ENCODE results near the gene CPLANE2. TPM values are rescaled to one million over a fixed set of nuclear protein-coding genes. Genes with fewer than 3 reads are reported as not detected.

Gene CPLANE2
- total RNA-seq, 1 donor from 2014 or later, result 5.8 TPM

DNA sequence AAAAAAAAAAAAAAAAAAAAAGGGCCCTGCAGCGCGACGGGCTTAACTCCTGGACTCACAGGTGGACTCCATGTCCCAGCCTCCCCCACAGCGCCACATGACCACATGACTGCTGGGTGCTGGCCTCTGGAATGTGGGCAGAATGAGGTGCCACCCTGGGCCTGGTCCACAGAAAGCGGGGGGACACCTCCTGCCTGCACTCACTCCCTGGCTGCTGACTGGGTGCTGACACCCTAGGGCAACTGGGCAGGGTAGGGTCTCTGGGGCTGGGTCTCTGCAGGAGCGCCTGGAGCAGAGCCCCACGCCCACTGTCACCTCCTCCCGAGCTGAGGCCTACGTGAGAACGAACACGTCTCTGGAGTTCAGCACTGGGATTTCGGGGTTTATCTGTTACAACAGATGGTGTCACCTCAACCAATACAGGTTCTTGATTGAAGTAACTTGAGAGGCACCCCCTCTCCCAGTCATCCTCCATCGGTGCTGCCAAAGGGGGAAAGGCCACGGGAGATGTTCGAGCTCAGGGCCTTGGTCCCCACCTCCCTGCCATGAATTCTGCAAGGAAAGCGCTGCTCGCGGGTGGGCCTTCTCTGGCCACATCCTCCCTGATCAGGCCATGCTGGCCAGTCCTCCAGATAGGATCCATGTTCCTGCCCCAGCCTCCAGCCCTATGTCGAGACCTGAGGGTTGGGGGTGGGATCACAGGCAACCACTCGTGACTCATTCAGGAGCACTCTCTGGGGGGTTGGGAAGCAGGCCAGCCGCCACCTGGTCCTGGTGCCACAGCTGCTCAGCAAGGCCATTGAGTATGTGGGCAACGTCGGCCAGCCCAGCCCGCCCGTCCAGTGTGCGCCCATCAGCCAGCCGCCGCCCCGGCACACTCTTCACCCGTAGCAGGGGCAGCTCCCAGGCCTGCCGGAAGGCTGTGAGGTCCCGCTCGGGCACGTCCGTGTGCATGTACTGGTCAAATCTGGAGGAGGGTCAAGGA, 5.4 kb downstream of the CPLANE2 start:
- H3K36me3 ChIP-seq (ENCODE audit: control insufficient read depth, insufficient read depth, low read length), result peaks cover 2% of the 10 kb centered on the region
- TF ChIP-seq, protein P1, sequence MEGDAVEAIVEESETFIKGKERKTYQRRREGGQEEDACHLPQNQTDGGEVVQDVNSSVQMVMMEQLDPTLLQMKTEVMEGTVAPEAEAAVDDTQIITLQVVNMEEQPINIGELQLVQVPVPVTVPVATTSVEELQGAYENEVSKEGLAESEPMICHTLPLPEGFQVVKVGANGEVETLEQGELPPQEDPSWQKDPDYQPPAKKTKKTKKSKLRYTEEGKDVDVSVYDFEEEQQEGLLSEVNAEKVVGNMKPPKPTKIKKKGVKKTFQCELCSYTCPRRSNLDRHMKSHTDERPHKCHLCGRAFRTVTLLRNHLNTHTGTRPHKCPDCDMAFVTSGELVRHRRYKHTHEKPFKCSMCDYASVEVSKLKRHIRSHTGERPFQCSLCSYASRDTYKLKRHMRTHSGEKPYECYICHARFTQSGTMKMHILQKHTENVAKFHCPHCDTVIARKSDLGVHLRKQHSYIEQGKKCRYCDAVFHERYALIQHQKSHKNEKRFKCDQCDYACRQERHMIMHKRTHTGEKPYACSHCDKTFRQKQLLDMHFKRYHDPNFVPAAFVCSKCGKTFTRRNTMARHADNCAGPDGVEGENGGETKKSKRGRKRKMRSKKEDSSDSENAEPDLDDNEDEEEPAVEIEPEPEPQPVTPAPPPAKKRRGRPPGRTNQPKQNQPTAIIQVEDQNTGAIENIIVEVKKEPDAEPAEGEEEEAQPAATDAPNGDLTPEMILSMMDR (IDR thresholded peaks at IDR 0.05; ENCODE audit: insufficient read depth, low read length, severe bottlenecking), result no peak
- no peak overlapping the region for H3K4me3 ChIP-seq (ENCODE audit: low read depth, low read length)
- no peak for DNase-seq (ENCODE audit: low read depth)
- peaks cover 12% of the 10 kb centered on the region for H3K27me3 ChIP-seq (ENCODE audit: control insufficient read depth, insufficient read depth, low read length)
- no peak for FAIRE-seq

DNA sequence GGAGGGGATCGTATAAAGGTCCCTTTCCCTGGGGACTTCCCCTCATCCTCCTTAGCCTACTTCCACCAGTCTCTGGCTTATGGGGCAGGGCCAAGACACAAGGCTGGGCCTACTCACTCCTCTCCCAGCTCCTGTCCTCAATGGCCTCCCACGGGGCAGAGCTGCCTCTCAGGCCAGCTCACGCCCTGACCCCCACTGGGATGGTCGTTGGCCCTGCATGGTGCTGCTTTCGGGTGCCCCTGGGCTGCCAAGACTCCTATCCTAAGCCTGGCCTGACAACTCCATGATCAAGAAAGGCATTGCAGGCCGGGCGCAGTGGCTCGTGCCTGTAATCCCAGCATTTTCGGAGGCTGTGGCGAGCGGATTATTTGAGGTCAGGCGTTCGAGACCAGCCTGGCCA, 6.2 kb downstream of the CPLANE2 start:
- no peak for DNase-seq (ENCODE audit: low read depth)
- TF ChIP-seq, protein P1 (IDR thresholded peaks at IDR 0.05; ENCODE audit: insufficient read depth, low read length, severe bottlenecking), result no peak
- H3K4me3 ChIP-seq (ENCODE audit: low read depth, low read length), result no peak overlapping the region
- H3K27me3 ChIP-seq (ENCODE audit: control insufficient read depth, insufficient read depth, low read length), result peaks cover 15% of the 10 kb centered on the region
- peaks cover 2% of the 10 kb centered on the region for H3K36me3 ChIP-seq (ENCODE audit: control insufficient read depth, insufficient read depth, low read length)
- FAIRE-seq, result no peak

DNA sequence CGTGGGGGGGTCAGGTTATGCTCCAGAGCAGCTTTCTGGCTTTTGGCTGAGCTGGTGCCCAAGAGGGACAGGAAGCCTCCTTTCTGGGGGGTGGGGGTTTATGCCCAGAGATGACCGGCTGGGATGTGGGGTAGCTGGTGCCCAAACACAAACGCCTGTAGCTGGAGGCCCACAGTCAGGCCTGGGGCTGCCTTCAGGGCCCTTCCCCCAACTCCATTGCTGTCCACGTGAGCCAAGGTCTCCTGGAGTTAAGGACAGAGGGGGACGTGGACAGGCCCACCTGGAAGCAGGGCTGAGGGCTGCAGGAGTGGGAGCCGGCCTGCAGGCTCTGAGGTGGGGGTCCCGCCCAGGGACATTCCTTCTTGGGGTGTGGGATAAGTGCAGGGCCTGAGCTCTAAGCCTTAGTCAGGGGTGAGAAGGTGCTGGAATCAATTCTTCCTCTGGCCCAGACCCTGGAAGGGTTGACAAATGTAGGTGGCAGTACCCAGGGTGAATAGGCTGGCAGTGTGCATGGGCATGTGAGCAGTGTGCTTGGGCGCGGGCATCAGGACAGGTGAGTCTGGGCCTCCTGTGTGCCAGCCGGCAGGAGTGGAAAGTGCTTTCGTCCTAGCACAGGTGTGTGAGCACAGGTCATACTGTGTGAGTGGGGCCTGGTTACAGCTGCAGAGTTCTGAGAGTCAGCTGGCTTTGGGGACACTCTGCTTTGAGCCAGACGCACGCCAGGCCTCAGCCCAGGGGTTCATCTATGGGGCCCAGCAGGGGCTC, 6.8 kb downstream of the CPLANE2 start:
- TF ChIP-seq, protein P1 (IDR thresholded peaks at IDR 0.05; ENCODE audit: insufficient read depth, low read length, severe bottlenecking), result no peak
- Histone ChIP-seq H3K36me3 (ENCODE audit: control insufficient read depth, insufficient read depth, low read length) (peaks cover 2% of the 10 kb centered on the region), H3K4me3 (ENCODE audit: low read depth, low read length) (no peak overlapping the region), H3K27me3 (ENCODE audit: control insufficient read depth, insufficient read depth, low read length) (peaks cover 15% of the 10 kb centered on the region)
- FAIRE-seq (peak; percentile 7), DNase-seq (ENCODE audit: low read depth) (no peak)

DNA sequence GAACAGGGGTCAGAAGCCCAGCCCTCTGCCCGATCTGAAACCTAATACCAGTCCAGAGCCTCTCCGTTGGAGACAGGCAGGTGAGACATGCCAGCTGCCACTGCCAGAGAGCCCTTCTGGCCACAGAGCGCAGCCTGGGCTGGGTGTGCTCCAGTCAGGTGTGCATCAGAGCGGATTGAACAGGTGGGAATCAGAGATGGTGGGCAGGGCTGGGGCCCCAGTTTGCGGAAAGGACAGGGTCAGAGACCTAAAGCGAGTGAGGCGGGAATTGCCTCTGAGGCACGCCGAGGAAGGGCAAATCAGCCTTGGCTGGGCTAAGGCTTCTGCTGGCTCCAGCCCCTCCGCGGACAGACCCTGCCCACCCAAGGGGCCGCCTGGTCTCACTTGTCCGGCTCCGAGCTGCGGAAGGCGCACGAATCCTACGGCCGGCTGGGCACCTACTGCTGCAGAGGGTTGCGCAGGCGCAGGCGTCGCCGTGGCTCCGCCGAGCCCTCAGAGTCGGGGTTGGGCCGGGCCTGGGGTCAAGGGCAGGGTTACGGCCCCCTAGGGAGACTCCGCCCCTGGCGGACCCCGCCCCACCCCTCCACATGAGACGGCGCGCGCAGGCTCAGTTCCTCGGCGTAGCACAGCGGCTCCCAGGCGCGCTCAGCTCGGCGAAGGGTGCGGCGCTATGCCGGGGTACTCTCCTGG, 10.3 kb downstream of the CPLANE2 start:
- no peak for FAIRE-seq
- TF ChIP-seq, protein P1 (IDR thresholded peaks at IDR 0.05; ENCODE audit: insufficient read depth, low read length, severe bottlenecking), result no peak
- Histone ChIP-seq H3K27me3 (ENCODE audit: control insufficient read depth, insufficient read depth, low read length) (peaks cover 15% of the 10 kb centered on the region), H3K36me3 (ENCODE audit: control insufficient read depth, insufficient read depth, low read length) (no peaks in the 10 kb centered on the region), H3K4me3 (ENCODE audit: low read depth, low read length) (no peak overlapping the region)
- no peak for DNase-seq (ENCODE audit: low read depth)

DNA sequence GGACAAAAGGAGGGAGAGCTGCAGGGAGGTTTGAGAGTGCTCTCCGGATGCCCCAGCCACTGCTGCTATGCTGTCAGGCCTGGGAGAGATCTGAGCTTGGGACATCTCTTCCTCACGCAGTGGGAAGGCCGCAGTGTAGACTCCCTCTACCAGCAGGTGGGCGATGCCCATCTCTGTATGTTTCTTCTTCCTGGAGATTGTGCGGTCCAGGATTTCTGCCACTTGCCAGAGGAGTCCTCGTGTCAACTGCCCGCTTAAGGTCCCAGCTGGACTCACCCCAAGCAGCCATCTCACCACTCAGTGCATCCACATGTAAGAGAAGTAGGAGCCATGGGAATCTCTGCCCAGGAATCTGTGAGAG, 10.9 kb downstream of the CPLANE2 start:
- Histone ChIP-seq H3K27me3 (ENCODE audit: control insufficient read depth, insufficient read depth, low read length) (peaks cover 15% of the 10 kb centered on the region), H3K36me3 (ENCODE audit: control insufficient read depth, insufficient read depth, low read length) (no peaks in the 10 kb centered on the region), H3K4me3 (ENCODE audit: low read depth, low read length) (no peak overlapping the region)
- TF ChIP-seq, protein P1 (IDR thresholded peaks at IDR 0.05; ENCODE audit: insufficient read depth, low read length, severe bottlenecking), result no peak
- DNase-seq (ENCODE audit: low read depth) (no peak), FAIRE-seq (no peak)
